GM21825 (cell line): ENCODE results near the gene EXOC6B.

Source experiments
- ATAC-seq: cut with Tn5 transposase; IDR thresholded peaks from one replicate; pipeline ENCODE4 v1.9.1; 2021; ENCODE audit warnings: mild to moderate bottlenecking, moderate library complexity; ENCODE audit not compliant: unreplicated experiment

The EXOC6B gene

GRCh38 chr2:72235497-72236415 lies 590.1 kb downstream of the EXOC6B start:
- no peak for ATAC-seq

GRCh38 chr2:72233211-72233610 lies 592.6 kb downstream of the EXOC6B start:
- no peak for ATAC-seq

- no peak for ATAC-seq
Observed at GRCh38 chr2:72222829-72223564, 602.8 kb downstream of the EXOC6B start.

GRCh38 chr2:72220170-72220569 lies 605.7 kb downstream of the EXOC6B start:
- ATAC-seq: no peak

GRCh38 chr2:72214429-72215143 lies 611.2 kb downstream of the EXOC6B start:
- no peak for ATAC-seq

GRCh38 chr2:72212486-72212855 lies 613.4 kb downstream of the EXOC6B start:
- no peak for ATAC-seq

- ATAC-seq: no peak
Observed at GRCh38 chr2:72211777-72212485, 613.9 kb downstream of the EXOC6B start.

- ATAC-seq: no peak
Observed at GRCh38 chr2:72211350-72211749, 614.5 kb downstream of the EXOC6B start.

GRCh38 chr2:72210470-72210869 lies 615.4 kb downstream of the EXOC6B start:
- no peak for ATAC-seq

GRCh38 chr2:72208225-72208624 lies 617.6 kb downstream of the EXOC6B start:
- ATAC-seq: no peak

- ATAC-seq: no peak
Observed at GRCh38 chr2:72207334-72207733, 618.5 kb downstream of the EXOC6B start.

- no peak for ATAC-seq
Observed at GRCh38 chr2:72205504-72205881, 620.3 kb downstream of the EXOC6B start.

GRCh38 chr2:72204786-72205503 lies 620.9 kb downstream of the EXOC6B start:
- no peak for ATAC-seq

GRCh38 chr2:72204156-72204785 lies 621.6 kb downstream of the EXOC6B start:
- ATAC-seq: no peak

- no peak for ATAC-seq
Observed at GRCh38 chr2:72198532-72199241, 627.1 kb downstream of the EXOC6B start.

GRCh38 chr2:72193723-72194122 lies 632.1 kb downstream of the EXOC6B start:
- no peak for ATAC-seq

GRCh38 chr2:72191441-72191840 lies 634.4 kb downstream of the EXOC6B start:
- no peak for ATAC-seq

- no peak for ATAC-seq
Observed at GRCh38 chr2:72185206-72185605, 640.6 kb downstream of the EXOC6B start.

- no peak for ATAC-seq
Observed at GRCh38 chr2:72183466-72183865, 642.4 kb downstream of the EXOC6B start.
